Naive thymus-derived CD4-positive, alpha-beta T cell (primary cell): ENCODE measurements around the gene B9D1. TPM values are rescaled to one million over a fixed set of nuclear protein-coding genes. Genes with fewer than 3 reads are reported as not detected.

Experiments used
- ATAC-seq: fragments of 150-1000 bp; cut with Tn5 transposase; 2 replicates; pipeline ENCODE4 v1.10.0; 2021; ENCODE audit warnings: mild to moderate bottlenecking, moderate library complexity
- CTCF ChIA-PET: fragments of 350-600 bp; sonication (Branson Sonifier 250); formaldehyde crosslinking; loops from one replicate; lab custom pipeline; 2021; ENCODE audit warnings: antibody characterized with exemption; lab: Charles Lee
- POLR2A ChIA-PET: fragments of 350-600 bp; sonication (Branson Sonifier 250); formaldehyde crosslinking; loops from one replicate; lab custom pipeline; 2021; ENCODE audit warnings: antibody characterized with exemption, inconsistent platforms; lab: Charles Lee
- DNase-seq, 9 donors: peaks; one replicate each; pipeline versions ENCODE4 v3.0.0 to v3.0.0-alpha.2; 2020 to 2022; ENCODE audit warnings: mixed read lengths in 1 of 9
- H3K27ac ChIP-seq: one replicate; pipeline ENCODE4 v1.7.0; 2013; ENCODE audit warnings: mild to moderate bottlenecking, low read depth, low read length, moderate library complexity
- H3K27me3 ChIP-seq, 2 donors: one replicate each; pipeline ENCODE4 v1.7.0; 2013; ENCODE audit warnings: low read length in 2 of 2, mild to moderate bottlenecking in 2 of 2, moderate library complexity in 2 of 2; ENCODE audit not compliant: control insufficient read depth in 2 of 2, insufficient read depth in 2 of 2
- H3K36me3 ChIP-seq, 3 experiments: 1 replicate in 2 of 3; 2 replicates in 1 of 3; pipeline ENCODE4 v1.7.0; 2013; ENCODE audit warnings: low read length in 3 of 3, mild to moderate bottlenecking in 3 of 3, moderate library complexity in 1 of 3; ENCODE audit not compliant: insufficient read depth in 3 of 3, control insufficient read depth in 2 of 3
- H3K4me1 ChIP-seq, 2 donors: one replicate each; pipeline ENCODE4 v1.7.0; 2013; ENCODE audit warnings: low read length in 2 of 2, mild to moderate bottlenecking in 2 of 2, moderate library complexity in 1 of 2; ENCODE audit not compliant: control insufficient read depth in 2 of 2, insufficient read depth in 2 of 2
- H3K4me3 ChIP-seq: 2 replicates; pipeline ENCODE4 v1.7.0; 2013; ENCODE audit warnings: mild to moderate bottlenecking, low read length
- H3K9me3 ChIP-seq, 3 experiments: 1 replicate in 2 of 3; 2 replicates in 1 of 3; pipeline ENCODE4 v1.7.0; 2013; ENCODE audit warnings: low read length in 3 of 3; ENCODE audit not compliant: control insufficient read depth in 2 of 3
- H3K27ac Mint-ChIP-seq, 9 donors: one replicate each; pipeline ENCODE4 v1.8.0; 2020 to 2022; ENCODE audit warnings: mixed read lengths in 9 of 9, mild to moderate bottlenecking in 8 of 9, moderate library complexity in 5 of 9, inconsistent platforms in 2 of 9
- H3K27me3 Mint-ChIP-seq, 5 donors: one replicate each; pipeline ENCODE4 v1.8.0; 2021 to 2022; ENCODE audit warnings: mixed read lengths in 5 of 5, mild to moderate bottlenecking in 1 of 5
- H3K36me3 Mint-ChIP-seq, 5 donors: one replicate each; pipeline ENCODE4 v1.8.0; 2020 to 2022; ENCODE audit warnings: mixed read lengths in 5 of 5, mild to moderate bottlenecking in 3 of 5, inconsistent platforms in 1 of 5
- H3K4me1 Mint-ChIP-seq, 7 donors: one replicate each; pipeline ENCODE4 v1.8.0; 2020 to 2022; ENCODE audit warnings: mixed read lengths in 7 of 7, mild to moderate bottlenecking in 3 of 7, inconsistent platforms in 1 of 7
- H3K4me3 Mint-ChIP-seq, 10 donors: one replicate each; pipeline ENCODE4 v1.8.0; 2020 to 2022; ENCODE audit warnings: mild to moderate bottlenecking in 10 of 10, mixed read lengths in 10 of 10, moderate library complexity in 6 of 10, inconsistent platforms in 2 of 10
- H3K9me3 Mint-ChIP-seq, 11 donors: one replicate each; pipeline ENCODE4 v1.8.0; 2020 to 2022; ENCODE audit warnings: mixed read lengths in 11 of 11, mild to moderate bottlenecking in 4 of 11, inconsistent platforms in 1 of 11, moderate library complexity in 1 of 11
- intact Hi-C, 2 donors: fragments of 100-400 bp; cut with micrococcal nuclease; formaldehyde crosslinking; loops; one replicate each; pipeline ENCODE4 v1.15.1; 2023
- polyA plus RNA-seq, 2 donors: library from polyadenylated mRNA; unstranded; fragments of 300-500 nt; fragmentation: Illumina TruSeq; gene quantifications; one replicate each; pipeline ENCODE4 v1.2.3, GENCODE V29; 2021
- total RNA-seq, 6 experiments: library from RNA in 5 of 6; stranded (reverse) in 5 of 6; gene quantifications; 1 replicate in 5 of 6; 2 replicates in 1 of 6; pipeline ENCODE4 v1.2.3 and lab custom pipeline; 2021 to 2026

B9D1 gene
- total and polyA plus RNA-seq, 7 experiments from 2014 or later = 0.58 to 5.0 (median 2.1) TPM; not detected in 1

GRCh38 chr17:19313746-19314651 is 48.5 kb downstream of the B9D1 start:
- H3K4me1 Mint-ChIP-seq = peaks cover 0 to 14% (median 0%) of the 10 kb centered on the region in 7 donors
- peaks cover 0 to 38% (median 14%) of the 10 kb centered on the region in 5 donors for H3K36me3 Mint-ChIP-seq
- Histone ChIP-seq H3K4me1 (no peaks in the 10 kb centered on the region), H3K27me3 (peaks cover 0 to 7% of the 10 kb centered on the region in 2 donors), H3K27ac (no peak overlapping the region), H3K9me3 (no peaks in the 10 kb centered on the region), H3K4me3 (no peak overlapping the region), H3K36me3 (no peaks in the 10 kb centered on the region)
- no peak for ATAC-seq
- intact Hi-C loops = no loop called here
- H3K9me3 Mint-ChIP-seq = no peaks in the 10 kb centered on the region
- CTCF ChIA-PET = no interaction called here
- POLR2A ChIA-PET = no interaction called here
- no peak for DNase-seq
- H3K4me3 Mint-ChIP-seq = no peak overlapping the region
- no peak overlapping the region for H3K27ac Mint-ChIP-seq
- H3K27me3 Mint-ChIP-seq = peaks cover 8 to 39% (median 21%) of the 10 kb centered on the region in 5 donors

- Mint-ChIP-seq H3K4me3 (no peak overlapping the region), H3K9me3 (no peaks in the 10 kb centered on the region), H3K27me3 (peaks cover 16 to 43% (median 19%) of the 10 kb centered on the region in 5 donors), H3K36me3 (peaks cover 0 to 38% (median 14%) of the 10 kb centered on the region in 5 donors), H3K27ac (no peak overlapping the region), H3K4me1 (peaks cover 0 to 14% (median 0%) of the 10 kb centered on the region in 7 donors)
- H3K9me3 ChIP-seq = no peaks in the 10 kb centered on the region
- no peaks in the 10 kb centered on the region for H3K36me3 ChIP-seq
- no peak for DNase-seq
- CTCF ChIA-PET = no interaction called here
- intact Hi-C loops = no loop called here
- H3K27me3 ChIP-seq = peaks cover 0 to 12% of the 10 kb centered on the region in 2 donors
- no peak overlapping the region for H3K27ac ChIP-seq
- H3K4me1 ChIP-seq = no peaks in the 10 kb centered on the region
- ATAC-seq = no peak
- POLR2A ChIA-PET = no interaction called here
- H3K4me3 ChIP-seq = no peak overlapping the region
These were observed 49.3 kb downstream of the B9D1 start for GRCh38 chr17:19313066-19313745.

- Histone ChIP-seq H3K27me3 (peaks cover 0 to 18% of the 10 kb centered on the region in 2 donors), H3K36me3 (no peaks in the 10 kb centered on the region), H3K4me3 (no peak overlapping the region), H3K27ac (no peak overlapping the region), H3K4me1 (no peaks in the 10 kb centered on the region), H3K9me3 (no peaks in the 10 kb centered on the region)
- H3K27me3 Mint-ChIP-seq = peaks cover 19 to 51% (median 26%) of the 10 kb centered on the region in 5 donors
- no peak overlapping the region for H3K27ac Mint-ChIP-seq
- H3K4me3 Mint-ChIP-seq = no peak overlapping the region
- H3K9me3 Mint-ChIP-seq = no peaks in the 10 kb centered on the region
- CTCF ChIA-PET = no interaction called here
- POLR2A ChIA-PET = no interaction called here
- DNase-seq (no peak), ATAC-seq (no peak)
- intact Hi-C loops = no loop called here
- H3K4me1 Mint-ChIP-seq = peaks cover 0 to 18% (median 5%) of the 10 kb centered on the region in 7 donors
- H3K36me3 Mint-ChIP-seq = peaks cover 0 to 34% (median 14%) of the 10 kb centered on the region in 5 donors
These were observed 50.1 kb downstream of the B9D1 start for GRCh38 chr17:19312406-19312805.

- CTCF ChIA-PET = no interaction called here
These were observed 50.9 kb downstream of the B9D1 start for GRCh38 chr17:19311421-19312215.

GRCh38 chr17:19311016-19311415 is 51.5 kb downstream of the B9D1 start:
- H3K4me3 Mint-ChIP-seq = no peak overlapping the region
- intact Hi-C loops = no loop called here
- H3K27me3 Mint-ChIP-seq = peaks cover 23 to 60% (median 37%) of the 10 kb centered on the region in 5 donors
- H3K4me1 ChIP-seq = peaks cover 9 to 13% of the 10 kb centered on the region in 2 donors
- peaks cover 0 to 18% of the 10 kb centered on the region in 2 donors for H3K27me3 ChIP-seq
- ChIA-PET CTCF (no interaction called here), POLR2A (no interaction called here)
- no peak for DNase-seq
- no peak overlapping the region for H3K4me3 ChIP-seq
- no peak overlapping the region for H3K27ac ChIP-seq
- no peaks in the 10 kb centered on the region for H3K36me3 ChIP-seq
- H3K9me3 ChIP-seq = no peaks in the 10 kb centered on the region
- peaks cover 10 to 28% (median 15%) of the 10 kb centered on the region in 7 donors for H3K4me1 Mint-ChIP-seq
- H3K9me3 Mint-ChIP-seq = no peaks in the 10 kb centered on the region
- ATAC-seq = no peak
- H3K27ac Mint-ChIP-seq = no peak overlapping the region
- peaks cover 0 to 31% (median 14%) of the 10 kb centered on the region in 5 donors for H3K36me3 Mint-ChIP-seq

More at GRCh38 chr17:19311421-19312215, 50.9 kb downstream of the B9D1 start:
- Histone ChIP-seq H3K27ac (no peak overlapping the region), H3K4me3 (no peak overlapping the region), H3K9me3 (no peaks in the 10 kb centered on the region), H3K27me3 (peaks cover 0 to 18% of the 10 kb centered on the region in 2 donors), H3K4me1 (peaks cover 3 to 7% of the 10 kb centered on the region in 2 donors), H3K36me3 (no peaks in the 10 kb centered on the region)
- no peaks in the 10 kb centered on the region for H3K9me3 Mint-ChIP-seq
- H3K27ac Mint-ChIP-seq = no peak overlapping the region
- H3K36me3 Mint-ChIP-seq = peaks cover 0 to 31% (median 14%) of the 10 kb centered on the region in 5 donors
- H3K4me1 Mint-ChIP-seq = peaks cover 4 to 22% (median 9%) of the 10 kb centered on the region in 7 donors
- peak; percentile 77 for ATAC-seq
- intact Hi-C loops = no loop called here
- POLR2A ChIA-PET = no interaction called here
- peaks cover 20 to 54% (median 31%) of the 10 kb centered on the region in 5 donors for H3K27me3 Mint-ChIP-seq
- H3K4me3 Mint-ChIP-seq = no peak overlapping the region
- DNase-seq = no peak

GRCh38 chr17:19310151-19310550 is 52.4 kb downstream of the B9D1 start:
- Mint-ChIP-seq H3K27me3 (peaks cover 23 to 63% (median 46%) of the 10 kb centered on the region in 5 donors), H3K27ac (no peak overlapping the region), H3K9me3 (no peaks in the 10 kb centered on the region), H3K4me1 (peaks cover 14 to 37% (median 24%) of the 10 kb centered on the region in 7 donors), H3K36me3 (peaks cover 0 to 27% (median 14%) of the 10 kb centered on the region in 5 donors), H3K4me3 (no peak overlapping the region)
- Histone ChIP-seq H3K9me3 (no peaks in the 10 kb centered on the region), H3K4me3 (no peak overlapping the region), H3K36me3 (no peaks in the 10 kb centered on the region), H3K27ac (no peak overlapping the region), H3K27me3 (peaks cover 0 to 18% of the 10 kb centered on the region in 2 donors), H3K4me1 (peaks cover 15 to 22% of the 10 kb centered on the region in 2 donors)
- DNase-seq (no peak), ATAC-seq (no peak)
- intact Hi-C loops = no loop called here
- POLR2A ChIA-PET = no interaction called here
- CTCF ChIA-PET = no interaction called here
